ENCODE results near the gene MDFI. TPM values are rescaled to one million over a fixed set of nuclear protein-coding genes. Genes with fewer than 3 reads are reported as not detected.

Gene MDFI
- polyA plus RNA-seq, 1 experiment = 0.19 TPM

- POLR2A ChIA-PET = no interaction called here
- no peak for DNase-seq (ENCODE audit: low read depth, low spot score)
- no peaks in the 10 kb centered on the region for H3K27me3 ChIP-seq (ENCODE audit: control insufficient read depth, insufficient read depth, low read length)
- no peak overlapping the region for H3K27ac ChIP-seq (ENCODE audit: low read depth, low read length)
- CTCF ChIA-PET = interaction anchor here (0.6 to 14.3 kb wide), 3 partner anchors 137 to 347 kb away, joined by 3 to 195 read pairs (median 3); no protein-coding TSS in a partner anchor
- no peak overlapping the region for H3K4me3 ChIP-seq (ENCODE audit: low read depth, low read length)
- TF ChIP-seq CTCF (IDR thresholded peaks at IDR 0.05; ENCODE audit: low read depth, low read length) = no peak
- no peaks in the 10 kb centered on the region for H3K9me3 ChIP-seq (ENCODE audit: control insufficient read depth, insufficient read depth, low read length)
Measured at GRCh38 chr6:41599015-41599851, 39.0 kb upstream of the MDFI start.

DNA sequence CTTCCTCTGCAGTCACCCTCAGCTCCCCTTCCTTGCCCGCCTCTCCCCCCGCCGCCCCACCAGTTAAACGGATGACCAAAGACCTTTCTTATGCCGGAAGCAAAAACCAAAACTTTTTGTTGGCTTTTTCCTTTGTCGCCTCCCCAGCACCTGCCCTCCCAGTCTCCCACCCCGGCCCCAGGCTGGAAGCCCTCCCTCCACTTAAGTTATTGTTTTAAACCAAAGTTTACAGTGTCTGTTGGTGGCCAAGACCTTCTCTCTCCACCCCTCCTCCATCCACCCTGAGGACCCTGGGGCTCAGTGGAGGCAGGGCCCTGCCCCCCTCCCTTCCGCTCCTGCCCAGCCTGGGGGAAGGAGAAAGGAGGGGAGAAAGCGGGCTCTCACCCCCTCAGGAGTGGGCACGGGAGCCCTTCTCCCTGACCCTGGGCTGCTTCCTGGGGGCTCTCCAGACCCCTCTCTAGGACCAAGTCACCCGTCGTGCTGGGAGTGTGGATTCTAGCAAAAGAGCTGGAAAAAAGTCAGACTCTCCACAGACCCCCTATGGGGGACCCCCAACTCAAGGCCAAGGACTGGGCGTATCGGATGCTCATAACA is 38.3 kb upstream of the MDFI start:
- Histone ChIP-seq H3K4me3 (ENCODE audit: low read depth, low read length) (no peak overlapping the region), H3K27me3 (ENCODE audit: control insufficient read depth, insufficient read depth, low read length) (no peaks in the 10 kb centered on the region), H3K27ac (ENCODE audit: low read depth, low read length) (no peak overlapping the region), H3K9me3 (ENCODE audit: control insufficient read depth, insufficient read depth, low read length) (no peaks in the 10 kb centered on the region)
- no peak for DNase-seq (ENCODE audit: low read depth, low spot score)
- ChIA-PET CTCF (interaction anchor here (1.0 to 14.3 kb wide), 2 partner anchors 136 to 229 kb away, joined by 3 to 195 read pairs; no protein-coding TSS in a partner anchor), POLR2A (no interaction called here)
- TF ChIP-seq CTCF (IDR thresholded peaks at IDR 0.05; ENCODE audit: low read depth, low read length) = no peak

GRCh38 chr6:41600499-41601247 is 37.6 kb upstream of the MDFI start:
- POLR2A ChIA-PET = no interaction called here
- no peak for DNase-seq (ENCODE audit: low read depth, low spot score)
- Histone ChIP-seq H3K4me3 (ENCODE audit: low read depth, low read length) (no peak overlapping the region), H3K27me3 (ENCODE audit: control insufficient read depth, insufficient read depth, low read length) (no peaks in the 10 kb centered on the region), H3K27ac (ENCODE audit: low read depth, low read length) (no peak overlapping the region), H3K9me3 (ENCODE audit: control insufficient read depth, insufficient read depth, low read length) (no peaks in the 10 kb centered on the region)
- TF ChIP-seq CTCF (IDR thresholded peaks at IDR 0.05; ENCODE audit: low read depth, low read length) = no peak
- CTCF ChIA-PET = interaction anchor here (0.6 to 14.3 kb wide), 3 partner anchors 38 to 230 kb away, joined by 3 to 195 read pairs (median 135); no protein-coding TSS in a partner anchor

- Histone ChIP-seq H3K4me3 (ENCODE audit: low read depth, low read length) (no peak overlapping the region), H3K27ac (ENCODE audit: low read depth, low read length) (no peak overlapping the region), H3K9me3 (ENCODE audit: control insufficient read depth, insufficient read depth, low read length) (no peaks in the 10 kb centered on the region), H3K27me3 (ENCODE audit: control insufficient read depth, insufficient read depth, low read length) (no peaks in the 10 kb centered on the region)
- TF ChIP-seq CTCF (IDR thresholded peaks at IDR 0.05; ENCODE audit: low read depth, low read length) = no peak
- ChIA-PET POLR2A (no interaction called here), CTCF (interaction anchor here (2.5 to 14.3 kb wide), 4 partner anchors 13 to 230 kb away, joined by 21 to 195 read pairs (median 104); no protein-coding TSS in a partner anchor)
- DNase-seq (ENCODE audit: low read depth, low spot score) = no peak
Measured at GRCh38 chr6:41601248-41601549, 37.1 kb upstream of the MDFI start.

Measured in AG04450 (cell line).